Ishikawa (cell line): ENCODE results near the gene ZBTB16.

Experiments
- CEBPB ChIP-seq: IDR thresholded peaks from 2 replicates; pipeline ENCODE4 v1.6.1; 2012
- CREB1 ChIP-seq: IDR thresholded peaks from 2 replicates; pipeline ENCODE4 v1.6.1; 2012; ENCODE audit warnings: low read depth
- EGR1 ChIP-seq: IDR thresholded peaks from 2 replicates; pipeline ENCODE4 v1.6.1; 2012
- EP300 ChIP-seq: IDR thresholded peaks from 2 replicates; pipeline ENCODE4 v1.6.1; 2012; ENCODE audit warnings: borderline replicate concordance
- RAD21 ChIP-seq: IDR thresholded peaks from 2 replicates; pipeline ENCODE4 v1.6.1; 2012; ENCODE audit warnings: low read depth
- TAF1 ChIP-seq: IDR thresholded peaks from 2 replicates; pipeline ENCODE4 v1.6.1; 2012; ENCODE audit warnings: low read depth, mild to moderate bottlenecking
- YY1 ChIP-seq: IDR thresholded peaks from 2 replicates; pipeline ENCODE4 v1.6.1; 2012; ENCODE audit warnings: low read depth
- TF ChIP-seq, protein P1 (sequence below): IDR thresholded peaks from 2 replicates; pipeline ENCODE4 v1.6.1; 2012
- TF ChIP-seq, protein P2 (sequence below): IDR thresholded peaks from 2 replicates; pipeline ENCODE4 v1.6.1; 2012

DNA sequence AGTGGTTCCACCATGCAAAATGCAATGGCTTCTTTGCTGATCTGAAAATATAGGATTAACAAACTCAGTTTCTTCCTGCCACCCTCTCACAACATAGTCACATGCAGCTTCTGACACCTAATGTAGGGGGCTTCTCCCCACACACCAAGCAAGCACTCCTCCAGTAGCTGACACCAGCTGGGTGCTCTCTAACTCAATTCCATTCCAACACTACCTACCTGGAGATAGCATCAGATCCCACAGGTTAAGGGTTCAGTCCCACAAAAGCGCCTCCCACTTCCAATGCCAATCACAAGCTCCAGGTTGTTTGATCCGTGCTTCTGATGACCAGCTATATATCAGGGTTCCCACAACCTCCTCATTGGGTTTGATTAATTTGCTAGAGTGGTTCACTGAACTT lies 204.9 kb downstream of the ZBTB16 start:
- TF ChIP-seq, protein P1, sequence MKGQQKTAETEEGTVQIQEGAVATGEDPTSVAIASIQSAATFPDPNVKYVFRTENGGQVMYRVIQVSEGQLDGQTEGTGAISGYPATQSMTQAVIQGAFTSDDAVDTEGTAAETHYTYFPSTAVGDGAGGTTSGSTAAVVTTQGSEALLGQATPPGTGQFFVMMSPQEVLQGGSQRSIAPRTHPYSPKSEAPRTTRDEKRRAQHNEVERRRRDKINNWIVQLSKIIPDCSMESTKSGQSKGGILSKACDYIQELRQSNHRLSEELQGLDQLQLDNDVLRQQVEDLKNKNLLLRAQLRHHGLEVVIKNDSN, result no peak
- no peak for TF ChIP-seq TAF1
- no peak for TF ChIP-seq EP300
- TF ChIP-seq EGR1, result no peak
- no peak for TF ChIP-seq RAD21
- TF ChIP-seq YY1, result no peak
- TF ChIP-seq CEBPB, result no peak
- TF ChIP-seq CREB1, result no peak
- TF ChIP-seq, protein P2, sequence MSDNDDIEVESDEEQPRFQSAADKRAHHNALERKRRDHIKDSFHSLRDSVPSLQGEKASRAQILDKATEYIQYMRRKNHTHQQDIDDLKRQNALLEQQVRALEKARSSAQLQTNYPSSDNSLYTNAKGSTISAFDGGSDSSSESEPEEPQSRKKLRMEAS, result no peak
